HepG2 (cell line): Measurements from ENCODE around the gene KLK11. TPM values are rescaled to one million over a fixed set of nuclear protein-coding genes. Genes with fewer than 3 reads are reported as not detected.

Experiments used
- ATF7 ChIP-seq, 2 experiments: fragments of 450-650 bp in 1 of 2; sonication (generic) in 1 of 2; formaldehyde crosslinking in 1 of 2; IDR thresholded peaks; 2 replicates each; pipeline versions ENCODE4 v1.4.0 to v1.6.1; 2016 to 2020; ENCODE audit warnings: antibody characterized with exemption in 1 of 2, mild to moderate bottlenecking in 1 of 2, missing genetic modification reagents in 1 of 2
- CSRNP1 ChIP-seq: sonication (generic); formaldehyde crosslinking; IDR thresholded peaks from 2 replicates; pipeline ENCODE4 v1.8.1; 2023; ENCODE audit warnings: mild to moderate bottlenecking, missing genetic modification reagents
- ELF3 ChIP-seq: IDR thresholded peaks from 2 replicates; pipeline ENCODE4 v1.6.1; 2016; ENCODE audit warnings: missing genetic modification reagents, missing compliant biosample characterization
- GABPB1 ChIP-seq: IDR thresholded peaks from 2 replicates; pipeline ENCODE4 v1.6.1; 2016; ENCODE audit warnings: mild to moderate bottlenecking, missing genetic modification reagents, moderate library complexity, missing compliant biosample characterization
- HNF1A ChIP-seq, 2 experiments: sonication (generic) in 1 of 2; formaldehyde crosslinking in 1 of 2; IDR thresholded peaks; 2 replicates each; pipeline versions ENCODE4 v1.4.0 to v1.6.1; 2016 to 2020; ENCODE audit warnings: borderline replicate concordance in 1 of 2, low read depth in 1 of 2, mild to moderate bottlenecking in 1 of 2, missing genetic modification reagents in 1 of 2
- ZMAT3 ChIP-seq: sonication (generic); formaldehyde crosslinking; conservative IDR thresholded peaks from 2 replicates; pipeline ENCODE4 v1.7.0; 2021; ENCODE audit warnings: missing genetic modification reagents
- polyA plus RNA-seq, 8 experiments: library from polyadenylated mRNA; depleted of rRNA in 3 of 8; stranded (reverse) in 7 of 8; unstranded in 1 of 8; fragments of >200 nt; fragmentation: Illumina TruSeq in 4 of 8; extraction: Trizol in 4 of 8; gene quantifications; 2 replicates each; pipeline versions ENCODE4 v1.2.1 to v1.2.3, GENCODE V29; 2011 to 2016; ENCODE audit warnings: low read depth in 4 of 8, missing spikeins in 1 of 8, mixed read lengths in 1 of 8; ENCODE audit not compliant: insufficient read depth in 1 of 8
- total RNA-seq, 5 experiments: library from RNA; depleted of rRNA; stranded (reverse); fragments of >200 nt; fragmentation: Illumina TruSeq; extraction: Trizol; gene quantifications; 2 replicates each; pipeline ENCODE4 v1.2.3, GENCODE V29; 2016; ENCODE audit warnings: low read depth in 1 of 5

The KLK11 gene
- total and polyA plus RNA-seq, 2 of the 13 experiments (the other 11 are each of a cell fraction or from before 2014, with no cell fraction given): not detected

GRCh38 chr19:51025809-51026553 is 435 bp downstream of the KLK11 start (continued):
- no peak for TF ChIP-seq HNF1A (IDR thresholded peaks at IDR 0.05; ENCODE audit: low read depth)
- TF ChIP-seq HNF1A (CRISPR knock-in tag; IDR thresholded peaks at IDR 0.05; ENCODE audit: borderline replicate concordance): no peak
- no peak for TF ChIP-seq ZMAT3
- no peak for TF ChIP-seq ATF7 (IDR thresholded peaks at IDR 0.05)
- TF ChIP-seq ATF7 (CRISPR knock-in tag; IDR thresholded peaks at IDR 0.05): no peak
- no peak for TF ChIP-seq ELF3 (CRISPR knock-in tag)
- no peak for TF ChIP-seq CSRNP1 (CRISPR knock-in tag)
- no peak for TF ChIP-seq GABPB1
